HG02973 (cell line): Measurements from ENCODE around the gene HOXC12.

Experiments
- ATAC-seq: cut with Tn5 transposase; IDR thresholded peaks from one replicate; pipeline ENCODE4 v1.9.1; 2021; ENCODE audit warnings: moderate library complexity; ENCODE audit not compliant: unreplicated experiment

Gene HOXC12

DNA sequence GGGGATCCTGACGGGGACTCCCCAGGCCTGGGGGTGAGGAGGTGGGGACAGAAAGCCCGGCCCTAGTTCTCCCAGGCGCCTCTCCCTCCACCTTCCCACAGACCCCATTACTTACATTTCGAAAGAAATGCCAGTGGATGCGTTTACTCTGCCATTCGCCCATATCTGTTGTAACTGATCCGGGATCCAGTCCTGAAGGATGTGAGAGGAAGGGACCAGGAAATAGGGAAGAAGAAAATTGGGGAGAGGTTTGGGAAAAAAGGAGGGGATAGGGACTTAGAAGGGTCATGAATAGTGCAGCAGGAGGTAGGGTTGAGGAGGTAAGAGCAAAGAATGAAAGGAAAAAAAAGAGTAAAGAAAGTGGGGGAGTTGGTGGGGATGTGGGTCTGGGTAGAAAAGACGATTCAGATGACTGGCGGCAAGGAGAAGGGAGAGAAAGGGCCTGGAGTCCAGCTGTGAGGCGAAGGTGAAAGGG lies 1.1 kb downstream of the HOXC12 start:
- ATAC-seq = no peak

DNA sequence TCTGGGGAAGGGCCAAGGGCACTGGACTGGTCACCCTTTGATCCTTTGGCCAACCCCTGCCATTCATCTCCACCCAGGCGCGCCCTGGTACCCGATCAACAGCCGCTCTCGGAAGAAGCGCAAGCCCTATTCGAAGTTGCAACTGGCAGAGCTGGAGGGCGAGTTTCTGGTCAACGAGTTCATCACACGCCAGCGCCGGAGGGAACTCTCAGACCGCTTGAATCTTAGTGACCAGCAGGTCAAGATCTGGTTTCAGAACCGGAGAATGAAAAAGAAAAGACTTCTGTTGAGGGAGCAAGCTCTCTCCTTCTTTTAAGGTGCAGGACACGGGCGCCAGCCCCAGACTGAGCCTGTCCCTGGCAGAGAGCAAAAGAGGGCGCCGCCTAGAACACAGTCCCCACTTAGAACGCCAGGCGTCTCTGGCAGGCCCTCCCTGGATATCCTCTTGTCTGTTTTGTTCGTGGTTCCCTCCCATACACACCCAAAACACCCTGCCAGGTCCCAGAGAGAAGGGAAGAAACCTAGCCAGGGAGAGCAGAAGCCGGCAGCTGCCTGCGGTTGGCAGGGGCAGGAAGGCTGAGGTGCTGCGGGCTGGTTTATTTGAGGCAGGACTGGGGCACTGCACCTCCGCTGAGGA lies 1.7 kb downstream of the HOXC12 start:
- no peak for ATAC-seq

DNA sequence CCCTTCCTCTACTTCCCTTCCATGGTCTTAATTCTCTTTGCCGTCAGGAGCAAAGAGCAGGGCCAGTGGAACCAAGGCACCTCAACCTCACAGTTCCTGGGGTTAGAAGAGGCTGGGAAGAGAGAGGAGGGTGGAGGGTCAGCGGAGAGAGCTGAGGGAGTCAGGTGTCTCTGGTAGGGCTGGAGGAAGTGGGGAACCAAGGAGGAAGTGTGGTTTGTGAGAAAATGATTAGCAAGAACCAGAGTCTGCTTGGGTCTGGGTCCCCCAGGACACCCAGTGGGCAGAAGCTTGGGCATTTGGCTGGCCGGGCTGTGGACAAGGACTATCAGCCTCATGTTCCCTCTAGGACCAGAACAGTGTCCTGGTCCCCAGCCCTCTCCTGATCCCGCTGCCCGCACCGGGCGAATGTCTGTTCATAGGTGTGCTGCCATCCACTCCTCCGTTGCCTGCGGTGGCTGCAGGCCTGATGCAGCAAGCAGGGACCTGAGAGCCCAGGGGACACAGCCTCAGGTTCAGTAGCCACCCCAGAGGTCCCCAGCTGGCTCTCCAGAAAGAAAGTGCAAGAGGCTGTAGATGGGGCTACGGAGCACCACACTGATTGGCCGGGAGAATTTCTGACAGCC lies 2.3 kb downstream of the HOXC12 start:
- no peak for ATAC-seq

DNA sequence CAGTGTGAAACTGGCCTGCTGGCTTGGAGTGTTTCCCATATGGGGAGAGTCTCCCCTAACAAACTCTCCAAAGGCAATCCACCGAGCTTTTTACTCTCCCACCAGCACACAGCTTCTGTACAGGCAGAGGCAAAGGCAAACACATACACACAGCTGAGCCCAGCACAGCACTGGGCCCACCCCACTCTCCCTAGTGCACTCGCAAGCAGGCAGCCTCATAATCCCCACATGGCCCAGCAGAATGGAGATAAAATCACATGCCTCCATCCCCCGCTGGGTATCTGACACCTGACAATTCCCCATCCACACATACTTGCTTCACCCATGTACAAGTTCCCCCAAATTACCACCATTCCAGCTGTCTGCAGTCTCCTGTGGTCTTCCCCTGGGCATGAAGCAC lies 3.4 kb downstream of the HOXC12 start:
- no peak for ATAC-seq

DNA sequence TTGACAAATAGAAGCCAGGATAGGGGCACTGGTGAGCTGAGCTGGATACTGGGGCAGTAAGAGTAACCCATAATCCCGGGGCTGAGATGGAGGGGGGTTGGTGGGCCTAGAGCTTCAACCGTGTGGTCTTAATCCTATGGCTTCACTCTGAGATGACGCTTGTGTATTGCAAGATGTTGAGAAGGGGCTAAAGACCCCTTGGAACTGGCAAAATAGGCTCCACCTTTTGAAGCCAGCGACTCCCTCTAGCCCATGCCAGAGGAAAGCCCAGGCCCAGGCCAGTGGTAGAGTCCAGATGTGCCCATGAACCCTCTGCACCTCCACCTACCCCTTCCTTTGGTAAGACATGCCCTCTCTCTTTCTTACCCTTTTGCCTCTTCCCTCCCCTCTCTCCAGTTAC lies 4.6 kb downstream of the HOXC12 start:
- no peak for ATAC-seq

DNA sequence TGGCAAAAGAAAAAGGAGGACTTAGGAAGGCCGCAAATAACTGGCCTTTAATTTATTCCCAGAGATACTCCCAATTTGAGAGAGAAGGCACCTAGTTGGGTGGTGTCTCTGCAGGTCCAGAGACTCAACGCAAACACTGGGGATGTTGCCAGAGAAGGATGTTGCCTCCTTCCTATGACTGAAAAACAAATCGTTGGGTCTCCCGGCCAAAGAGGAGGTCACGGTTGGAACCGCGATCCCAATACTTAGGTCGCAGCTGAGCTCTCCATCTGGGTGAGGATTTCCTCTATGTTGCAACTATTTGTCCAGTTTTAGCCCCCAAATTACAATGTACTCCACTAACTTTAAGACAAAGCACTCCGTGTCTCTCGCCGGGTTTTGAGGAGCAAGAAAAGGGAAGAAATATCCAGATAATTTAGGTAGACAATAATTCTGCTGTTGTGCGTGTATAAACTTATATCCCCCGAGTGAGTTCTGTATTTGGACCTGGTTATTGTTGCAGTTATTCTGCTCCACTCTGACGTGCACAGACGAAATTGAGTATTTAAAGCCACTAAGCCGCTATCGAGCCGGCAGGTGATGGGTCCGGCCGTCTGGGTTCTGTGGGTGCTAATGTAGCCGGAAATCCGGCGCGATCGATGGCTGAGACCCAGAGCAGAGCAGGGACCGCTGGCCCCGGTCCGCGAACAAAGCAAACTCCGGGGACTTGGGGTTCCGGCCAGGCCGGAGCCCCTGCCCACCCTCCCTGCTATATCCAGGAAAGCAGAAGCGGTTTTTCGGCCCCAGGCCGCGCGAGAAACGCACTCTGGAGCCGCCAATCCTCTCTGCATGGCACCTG lies 5.7 kb downstream of the HOXC12 start:
- no peak for ATAC-seq

DNA sequence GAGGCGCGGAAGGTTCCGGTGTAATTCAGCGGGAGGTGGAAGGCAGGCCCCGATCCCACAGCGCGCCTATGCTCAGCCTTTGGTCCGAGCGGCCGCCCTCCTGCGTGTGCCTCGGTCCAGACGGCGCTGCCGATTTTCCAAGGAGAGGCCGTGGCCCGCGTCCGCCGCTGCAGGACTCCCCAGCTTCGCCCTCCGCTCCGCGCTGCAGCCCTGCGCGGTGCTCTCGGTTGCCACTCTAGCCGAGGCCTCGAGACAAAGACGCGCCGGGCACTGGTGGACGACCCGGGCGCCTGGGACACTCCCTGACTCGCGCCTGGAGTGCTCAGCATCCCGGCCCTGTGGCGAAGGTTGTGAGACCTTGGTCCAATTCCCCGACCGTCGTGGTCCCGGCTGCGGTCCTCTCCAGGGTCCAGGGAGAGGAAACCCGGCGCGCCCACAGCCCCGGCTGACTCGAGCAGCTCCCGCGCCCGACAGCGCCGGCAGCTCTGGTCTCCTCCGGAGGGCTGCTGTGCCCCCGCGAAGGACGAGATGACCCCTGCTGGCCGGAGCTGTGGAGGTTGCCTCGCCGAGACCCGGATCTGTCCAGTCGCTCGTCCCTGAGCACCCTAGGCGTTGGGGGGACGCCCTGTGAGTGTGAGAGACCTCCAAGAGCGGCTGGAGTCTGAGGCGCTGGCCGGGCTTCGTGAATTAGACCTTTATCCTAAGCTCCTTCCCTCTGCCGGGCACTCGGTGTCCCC lies 6.5 kb downstream of the HOXC12 start:
- no peak for ATAC-seq

DNA sequence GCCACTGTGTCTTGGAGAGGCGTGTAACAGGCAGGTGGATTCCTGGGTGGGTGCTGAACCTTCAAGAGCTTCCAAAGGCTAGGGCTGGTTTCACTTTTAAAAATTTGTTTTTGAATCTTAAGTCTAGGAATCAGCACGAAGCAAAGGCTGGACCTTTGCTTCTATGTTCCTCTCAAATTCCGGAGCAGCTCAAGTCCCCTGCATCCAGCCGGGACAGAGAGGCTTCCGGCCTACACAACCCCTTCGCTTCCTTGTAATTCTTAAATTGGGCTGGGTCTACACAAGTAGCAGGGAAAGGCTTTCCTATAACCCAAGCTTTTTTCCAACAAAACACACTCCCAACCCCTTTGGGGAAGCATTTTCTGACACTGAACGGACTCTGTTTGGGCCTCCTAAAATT lies 8.3 kb downstream of the HOXC12 start:
- ATAC-seq = no peak

DNA sequence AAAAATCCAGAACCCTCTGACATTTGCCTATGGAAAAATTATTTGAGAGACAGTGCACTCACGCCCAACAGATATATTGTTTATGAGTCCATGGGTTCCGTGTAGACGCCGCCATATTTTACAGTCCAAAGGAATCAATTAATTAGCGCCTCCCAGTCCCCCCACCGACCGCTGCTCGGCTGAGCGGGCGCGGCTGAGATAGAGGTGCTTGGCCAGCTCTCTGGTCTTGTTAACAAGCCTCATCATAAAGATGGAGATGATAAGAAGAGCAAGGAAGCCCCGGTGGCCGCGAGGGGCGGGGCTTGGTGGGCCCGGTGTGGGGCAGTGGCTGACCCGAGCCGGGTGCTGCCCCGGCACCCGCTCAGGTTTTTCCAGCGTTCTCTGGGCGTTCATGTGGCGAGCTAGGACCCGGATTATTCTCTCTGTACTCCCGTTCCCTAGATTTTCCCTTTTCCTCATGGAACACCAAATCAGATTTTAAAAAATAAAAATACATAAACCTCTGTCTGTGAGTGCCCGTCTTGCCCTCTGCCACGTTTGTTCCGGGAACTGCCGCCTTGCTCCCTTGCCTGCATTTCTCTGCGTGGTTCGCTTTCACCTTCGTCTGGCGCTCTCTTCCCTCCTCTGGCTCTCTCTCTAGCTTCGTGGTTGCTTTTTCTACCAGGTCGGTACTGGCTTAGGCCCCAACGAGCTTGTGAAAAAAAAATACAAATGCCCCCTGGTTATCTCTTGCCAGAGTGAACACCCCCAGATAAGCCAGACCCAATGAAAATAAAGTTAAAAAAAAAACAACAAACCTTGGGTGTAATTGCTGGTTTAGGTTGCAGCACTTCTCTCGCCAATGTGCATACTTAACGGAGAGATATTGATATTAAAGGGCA lies 9.0 kb downstream of the HOXC12 start:
- no peak for ATAC-seq

DNA sequence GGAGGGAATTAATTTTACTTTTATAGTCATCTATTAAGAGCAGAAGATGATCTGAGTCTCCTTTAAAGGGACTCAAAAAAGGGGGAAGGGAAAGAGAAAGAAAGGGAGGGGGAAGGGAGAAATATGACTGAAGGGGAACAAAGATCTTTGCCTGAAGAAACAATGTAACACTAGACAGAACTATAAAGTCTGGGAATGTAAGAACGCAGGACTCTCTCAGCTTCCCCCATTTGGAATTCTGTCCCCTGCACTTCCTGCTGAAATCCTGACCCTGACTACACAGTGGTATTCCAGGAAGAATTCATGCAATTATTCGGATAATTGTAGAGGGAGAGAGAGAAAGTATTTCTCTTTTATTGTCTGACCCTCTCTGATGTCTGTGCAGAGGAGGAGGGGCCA lies 9.6 kb downstream of the HOXC12 start:
- no peak for ATAC-seq

DNA sequence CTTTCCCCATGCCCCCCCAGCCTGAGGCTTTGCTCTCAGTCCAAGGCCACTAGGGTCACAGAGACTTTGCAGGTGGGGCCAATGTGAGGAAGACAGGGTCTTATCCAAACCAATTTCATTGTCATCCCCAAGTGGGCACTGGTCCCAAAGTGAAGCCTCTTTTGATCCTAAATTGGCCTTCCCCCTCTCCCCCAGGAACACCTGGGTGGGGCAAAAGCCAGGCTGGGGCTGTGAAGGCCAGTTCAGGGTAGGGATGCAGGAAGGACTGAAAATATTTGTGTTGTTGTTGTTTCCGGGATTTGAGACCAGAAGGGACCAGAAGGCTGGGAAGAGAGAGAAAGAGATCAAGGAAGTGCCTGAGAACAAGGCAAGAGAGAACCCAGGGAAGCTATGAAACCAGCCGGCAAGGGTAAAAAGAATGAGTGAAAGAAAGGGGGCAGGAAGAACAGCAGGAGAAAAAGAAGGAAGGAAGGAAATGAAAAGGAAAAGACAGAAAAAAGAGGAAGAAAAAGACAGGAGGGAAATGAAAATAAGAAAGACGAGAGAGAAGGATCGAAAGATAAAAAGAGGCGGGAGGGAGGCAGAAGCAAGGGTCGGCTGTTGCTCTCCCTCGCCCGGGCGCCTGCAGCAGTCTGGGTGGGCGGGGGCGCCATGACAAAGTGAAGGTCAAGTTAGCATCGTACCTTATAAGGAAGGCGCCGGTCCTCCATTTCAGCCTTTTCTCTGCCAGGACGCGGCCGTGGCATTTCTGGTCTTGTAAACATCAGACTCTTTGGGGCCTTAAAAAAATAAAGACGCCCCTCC lies 10.8 kb downstream of the HOXC12 start:
- ATAC-seq = no peak

DNA sequence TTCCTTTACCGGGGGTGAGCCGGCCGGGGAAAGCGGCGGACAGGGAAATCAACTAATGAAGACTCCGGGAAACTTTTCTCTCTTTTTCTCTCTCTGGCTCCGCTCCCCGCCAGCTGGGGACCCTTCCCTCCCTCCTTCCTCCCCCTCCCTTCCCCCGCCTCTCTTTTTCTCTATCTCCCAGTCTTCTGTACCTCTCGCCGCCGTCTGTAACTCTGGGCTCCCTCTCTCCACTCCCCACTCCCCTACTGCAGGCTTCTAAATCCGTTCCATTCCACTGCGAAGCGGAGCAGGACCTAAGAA lies 11.3 kb downstream of the HOXC12 start:
- ATAC-seq = no peak

DNA sequence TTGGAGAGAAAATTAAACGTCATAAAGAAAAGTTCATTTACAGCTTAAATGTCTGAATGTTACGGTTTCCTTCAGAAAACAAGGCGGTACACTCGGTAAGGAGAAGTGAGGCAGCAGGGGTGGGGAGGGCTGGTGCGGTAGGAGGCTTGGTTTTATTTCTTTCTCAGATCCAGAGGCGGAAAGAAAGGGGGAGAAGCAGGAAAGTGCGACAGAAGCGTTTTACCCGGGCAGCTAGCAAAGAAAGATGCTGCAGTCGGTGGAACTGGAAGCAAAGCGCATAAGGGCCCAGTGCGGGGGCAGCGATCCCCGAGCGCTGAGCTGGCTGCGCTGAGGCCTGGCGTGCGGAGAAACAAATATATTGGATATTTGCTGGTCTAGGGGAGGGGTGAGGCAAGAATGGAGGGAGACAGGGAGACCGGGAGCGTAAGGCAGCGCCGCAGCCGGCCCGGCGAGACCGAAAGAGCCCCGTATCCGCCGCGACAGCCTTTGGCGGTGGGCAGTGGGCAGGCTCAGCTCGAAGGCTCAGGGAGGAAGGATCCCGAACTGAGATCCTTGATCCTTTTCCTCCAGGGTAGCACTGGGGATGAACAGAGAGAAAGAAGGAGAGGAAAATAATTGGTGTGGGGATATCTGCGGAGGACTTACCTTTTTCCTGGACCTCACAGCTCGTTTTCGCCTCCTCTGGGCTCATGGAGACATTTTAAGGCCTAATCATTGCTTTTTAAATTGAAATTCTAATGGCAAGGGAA lies 11.9 kb downstream of the HOXC12 start:
- no peak for ATAC-seq

DNA sequence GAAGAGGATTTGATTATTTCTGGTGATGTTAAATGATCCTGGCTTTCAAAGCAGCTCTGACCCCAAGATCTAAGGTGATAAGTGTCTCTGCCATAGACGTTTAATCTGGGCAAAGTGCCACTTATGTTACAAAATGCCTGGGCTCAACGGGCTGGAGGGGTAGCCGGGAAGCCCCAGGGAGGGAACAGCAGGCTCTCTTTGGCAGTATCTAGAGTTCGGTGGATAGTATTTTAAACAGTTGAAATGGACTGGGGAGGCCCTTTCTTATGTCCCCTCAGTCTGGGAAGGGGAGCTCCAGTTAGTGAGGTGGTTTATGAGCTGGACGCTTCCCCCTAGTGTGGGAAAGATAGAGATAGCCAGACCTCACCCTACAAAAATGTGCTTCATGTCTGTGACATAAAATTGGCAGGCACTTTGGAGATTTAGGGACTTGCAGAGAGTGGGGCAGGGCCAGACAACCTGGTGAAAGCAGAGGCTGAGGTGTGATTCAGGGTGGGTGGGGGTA lies 12.8 kb downstream of the HOXC12 start:
- ATAC-seq = no peak

DNA sequence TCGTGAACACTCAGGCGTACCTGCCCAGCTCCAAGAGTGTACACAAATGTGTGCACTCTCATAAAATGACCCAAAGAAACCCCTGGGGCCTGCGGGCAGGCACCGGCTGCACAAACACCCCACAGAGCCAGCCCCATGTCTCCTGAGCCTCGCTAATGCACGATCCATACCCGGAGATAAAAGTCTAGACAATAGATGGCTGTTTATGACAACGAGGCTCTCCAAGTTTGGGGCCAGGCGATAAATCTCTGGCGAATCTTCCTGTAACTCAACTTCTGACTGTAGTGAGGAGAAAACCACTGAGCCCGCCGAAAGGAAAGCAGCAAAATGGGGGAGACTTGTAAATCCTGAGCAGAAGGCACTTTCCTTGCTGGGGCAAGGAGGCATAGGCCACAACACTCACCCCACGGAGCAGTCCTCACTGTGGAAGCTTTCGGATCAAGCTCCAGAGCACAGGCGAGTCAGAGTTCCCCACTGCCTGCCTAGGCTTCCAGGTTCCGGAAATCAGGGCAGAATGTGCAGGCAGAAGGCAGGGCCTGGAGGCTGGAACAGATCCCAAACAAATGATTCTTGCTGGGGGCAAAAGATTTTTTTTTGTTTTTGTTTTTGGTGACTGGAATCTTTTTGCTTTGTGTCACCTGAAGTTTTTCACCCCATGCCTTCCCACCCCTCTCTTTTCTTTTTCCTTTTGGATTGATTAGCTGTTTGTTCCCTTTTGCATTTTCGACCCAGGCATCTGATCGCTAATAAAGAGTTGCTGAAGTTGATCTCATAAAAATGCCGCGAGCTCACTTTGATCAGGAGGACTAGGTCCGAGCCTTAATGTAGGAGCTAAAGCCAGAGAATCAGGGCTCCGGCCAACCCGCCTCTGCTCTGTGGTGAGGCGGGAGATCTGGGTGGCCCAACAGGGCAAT lies 13.8 kb downstream of the HOXC12 start:
- ATAC-seq = no peak

DNA sequence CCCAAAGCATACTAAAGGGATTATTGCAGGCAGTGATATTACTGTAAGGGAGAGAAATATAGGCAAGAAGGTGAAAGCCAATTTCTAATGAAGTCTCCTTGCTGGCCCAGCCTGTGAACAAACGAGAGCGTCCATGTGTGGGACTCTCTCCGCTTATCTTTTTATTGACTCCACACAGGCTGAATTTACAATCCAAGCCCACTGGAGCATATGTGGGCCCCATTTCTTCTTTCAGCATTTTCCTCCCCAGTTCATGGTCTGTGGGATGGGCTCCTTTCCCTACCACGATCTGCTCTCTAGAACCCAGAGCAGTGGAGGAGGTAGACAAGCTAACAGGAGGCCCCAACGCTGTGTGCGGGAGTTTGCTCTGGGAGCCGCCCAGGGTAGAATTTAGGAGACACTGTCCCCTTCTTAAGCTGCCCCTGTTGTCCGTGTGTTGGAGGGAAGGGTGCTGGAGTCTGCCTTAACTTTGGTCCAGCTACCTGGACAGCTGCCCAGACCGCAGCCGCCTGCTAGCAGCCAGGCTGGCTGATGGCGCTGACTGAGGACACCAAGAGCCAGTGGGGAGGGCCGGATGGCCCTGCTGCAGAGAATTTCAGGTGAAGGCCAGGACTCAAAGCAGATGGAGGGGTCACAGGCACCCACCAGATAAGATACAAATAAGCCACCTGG lies 15.0 kb downstream of the HOXC12 start:
- no peak for ATAC-seq

DNA sequence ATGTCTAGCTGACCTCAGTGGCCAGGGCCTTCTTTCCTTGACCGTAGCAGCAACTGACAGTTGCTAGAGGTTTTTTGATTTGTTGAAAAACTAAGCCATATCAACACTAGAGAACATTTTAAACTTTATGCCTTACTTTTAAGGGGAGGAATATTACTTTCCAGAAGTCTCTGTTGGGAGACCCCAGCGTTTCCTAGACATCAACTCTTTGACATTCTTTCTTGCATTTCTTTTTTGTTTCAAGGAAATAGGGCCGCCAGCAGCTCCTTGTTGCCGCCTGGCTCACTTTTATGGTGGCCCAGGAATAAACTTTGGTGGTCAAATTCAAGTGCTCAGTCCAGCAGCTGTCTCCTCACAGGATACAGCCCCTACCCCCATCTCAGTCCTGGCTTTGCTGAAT lies 15.7 kb downstream of the HOXC12 start:
- ATAC-seq = no peak
